Left ventricle myocardium inferior (tissue), 1 donor: Measurements from ENCODE around the gene TRIM13. TPM values are rescaled to one million over a fixed set of nuclear protein-coding genes. Genes with fewer than 3 reads are reported as not detected.
"Not testable (repeated sequence)": the region's sequence is repeated elsewhere in the genome, so short reads cannot be mapped to it uniquely, and the experiment has no call there.

ENCODE experiments used
- DNase-seq: peaks from one replicate; pipeline ENCODE4 v3.0.0-alpha.2; 2020
- H3K27ac ChIP-seq: fragments of 200-600 bp; replicated peaks from 2 replicates; pipeline ENCODE4 v1.8.0; 2021
- H3K27me3 ChIP-seq: fragments of 200-600 bp; 2 replicates; pipeline ENCODE4 v1.8.0; 2021; ENCODE audit warnings: low read depth
- H3K36me3 ChIP-seq: fragments of 200-600 bp; 2 replicates; pipeline ENCODE4 v1.8.0; 2021
- H3K4me1 ChIP-seq: fragments of 200-600 bp; 2 replicates; pipeline ENCODE4 v1.8.0; 2021
- H3K4me3 ChIP-seq: fragments of 200-600 bp; 2 replicates; pipeline ENCODE4 v1.8.0; 2021; ENCODE audit warnings: mild to moderate bottlenecking, moderate library complexity
- H3K9me3 ChIP-seq: fragments of 200-600 bp; replicated peaks from 2 replicates; pipeline ENCODE4 v1.8.0; 2021
- CTCF ChIP-seq: fragments of 200-600 bp; IDR thresholded peaks from 2 replicates; pipeline ENCODE4 v1.8.0; 2021; ENCODE audit warnings: antibody characterized with exemption, mild to moderate bottlenecking, borderline replicate concordance
- intact Hi-C: fragments of 100-400 bp; cut with micrococcal nuclease; formaldehyde crosslinking; loops from one replicate; pipeline ENCODE4 v1.11.0; 2022
- microRNA-seq: library from miRNA; unstranded; fragments of <30 nt; microRNA quantifications from one replicate; pipeline ENCODE4 v1.2.0, GENCODE V29; 2020
- total RNA-seq: library from RNA; stranded (reverse); fragmentation: NEBNext Ultra II Directional; extraction: Animal tissue kit (Norgen Biotek cat#: 25700); gene quantifications from one replicate; pipeline ENCODE4 v1.2.1, GENCODE V29; 2021
- donor health status: DM: no; HTN: yes; CAD: no; lungs with severe emphysema.

The TRIM13 gene
- total RNA-seq, 1 donor from 2014 or later: 22.1 TPM

- H3K36me3 ChIP-seq: peaks cover 12% of the 10 kb centered on the region
- no peak for TF ChIP-seq CTCF
Measured at GRCh38 chr13:50052478-50052877, 55.6 kb downstream of the TRIM13 start.

GRCh38 chr13:50053844-50054243 is 57.0 kb downstream of the TRIM13 start:
- peaks cover 9% of the 10 kb centered on the region for H3K9me3 ChIP-seq
- intact Hi-C loops: no loop called here
- H3K27ac ChIP-seq: no peak overlapping the region
- H3K4me3 ChIP-seq: no peak overlapping the region
- no peak for DNase-seq
- TF ChIP-seq CTCF: no peak
- no peaks in the 10 kb centered on the region for H3K27me3 ChIP-seq
- no peaks in the 10 kb centered on the region for H3K4me1 ChIP-seq
- H3K36me3 ChIP-seq: peaks cover 12% of the 10 kb centered on the region

More at GRCh38 chr13:50052478-50052877, 55.6 kb downstream of the TRIM13 start:
- Histone ChIP-seq H3K4me1 (no peaks in the 10 kb centered on the region), H3K9me3 (peaks cover 9% of the 10 kb centered on the region), H3K4me3 (no peak overlapping the region), H3K27ac (no peak overlapping the region), H3K27me3 (no peaks in the 10 kb centered on the region)
- no peak for DNase-seq
- intact Hi-C loops: no loop called here

GRCh38 chr13:50055454-50055853 is 58.6 kb downstream of the TRIM13 start:
- H3K27ac ChIP-seq: no peak overlapping the region
- intact Hi-C loops: no loop called here
- peaks cover 9% of the 10 kb centered on the region for H3K9me3 ChIP-seq
- DNase-seq: no peak
- H3K4me1 ChIP-seq: no peaks in the 10 kb centered on the region
- no peak for TF ChIP-seq CTCF
- H3K27me3 ChIP-seq: no peaks in the 10 kb centered on the region
- no peak overlapping the region for H3K4me3 ChIP-seq
- peaks cover 16% of the 10 kb centered on the region for H3K36me3 ChIP-seq

- H3K36me3 ChIP-seq: peaks cover 9% of the 10 kb centered on the region
- no peak for TF ChIP-seq CTCF
- intact Hi-C loops: no loop called here
- H3K4me3 ChIP-seq: no peak overlapping the region
- no peaks in the 10 kb centered on the region for H3K27me3 ChIP-seq
- no peaks in the 10 kb centered on the region for H3K9me3 ChIP-seq
- no peaks in the 10 kb centered on the region for H3K4me1 ChIP-seq
- no peak for DNase-seq
- H3K27ac ChIP-seq: no peak overlapping the region
Measured at GRCh38 chr13:50060718-50061117, 63.9 kb downstream of the TRIM13 start.

- peaks cover 13% of the 10 kb centered on the region for H3K36me3 ChIP-seq
- H3K27ac ChIP-seq, DNase-seq, H3K4me3 ChIP-seq, H3K27me3 ChIP-seq, intact Hi-C loops, H3K4me1 ChIP-seq, H3K9me3 ChIP-seq: not testable (repeated sequence)
Measured at GRCh38 chr13:50062336-50062735, 65.5 kb downstream of the TRIM13 start.

- no peaks in the 10 kb centered on the region for H3K27me3 ChIP-seq
- intact Hi-C loops: no loop called here
- H3K4me1 ChIP-seq: peaks cover 12% of the 10 kb centered on the region
- peaks cover 13% of the 10 kb centered on the region for H3K36me3 ChIP-seq
- H3K27ac ChIP-seq: no peak overlapping the region
- TF ChIP-seq CTCF: no peak
- no peak overlapping the region for H3K4me3 ChIP-seq
- H3K9me3 ChIP-seq: no peaks in the 10 kb centered on the region
- DNase-seq: no peak
Measured at GRCh38 chr13:50065712-50066111, 68.9 kb downstream of the TRIM13 start.

Small RNA genes lying within 50 kb of the gene (microRNA-seq; reads per million reads assigned to microRNA genes)
- gene MIR15A (2,445 reads per million, percentile 89 among the genes with 10 or more reads in this experiment), gene MIR16-1 (1,661 reads per million, percentile 88 among the genes with 10 or more reads in this experiment), gene MIR3613 (41.8 reads per million, percentile 46 among the genes with 10 or more reads in this experiment)

Other genes starting within 250 kb of the TRIM13 start
- gene KPNA3, start 204.4 kb upstream of the TRIM13 start, total RNA-seq: 60.0 TPM
- gene SPRYD7, start 60.7 kb upstream of the TRIM13 start, total RNA-seq: 13.4 TPM
- gene KCNRG, start 18.4 kb downstream of the TRIM13 start, total RNA-seq: not detected